Liver (tissue), 3 donors: ENCODE data around the gene GREB1.

Experiments used
- EGR1 ChIP-seq, 2 donors: IDR thresholded peaks; 2 replicates each; pipeline ENCODE4 v1.6.1; 2016 to 2018; ENCODE audit warnings: antibody characterized with exemption in 2 of 2, low read depth in 2 of 2
- FOXA1 ChIP-seq: IDR thresholded peaks from 2 replicates; pipeline ENCODE4 v1.6.1; 2016; ENCODE audit warnings: antibody characterized with exemption
- HNF4G ChIP-seq: IDR thresholded peaks from 2 replicates; pipeline ENCODE4 v1.6.1; 2016; ENCODE audit warnings: antibody characterized with exemption
- RXRA ChIP-seq, 2 donors: IDR thresholded peaks; 2 replicates each; pipeline ENCODE4 v1.6.1; 2017 to 2018; ENCODE audit warnings: antibody characterized with exemption in 2 of 2, mild to moderate bottlenecking in 1 of 2
- TAF1 ChIP-seq: conservative IDR thresholded peaks from 2 replicates; pipeline ENCODE4 v1.6.1; 2016; ENCODE audit warnings: antibody characterized with exemption, mild to moderate bottlenecking
- YY1 ChIP-seq: IDR thresholded peaks from 2 replicates; pipeline ENCODE4 v1.6.1; 2016; ENCODE audit warnings: antibody characterized with exemption, mild to moderate bottlenecking
- TF ChIP-seq, protein P1 (sequence below): fragments of 150-350 bp; IDR thresholded peaks from 2 replicates; pipeline ENCODE4 v1.5.1; 2017; ENCODE audit warnings: improper control_type of control experiment, low read depth, low read length; ENCODE audit not compliant: missing input control
- TF ChIP-seq, protein P2 (sequence below): IDR thresholded peaks from 2 replicates; pipeline ENCODE4 v1.6.1; 2016; ENCODE audit warnings: antibody characterized with exemption
- TF ChIP-seq, protein P3 (sequence below): IDR thresholded peaks from 2 replicates; pipeline ENCODE4 v1.6.1; 2016; ENCODE audit warnings: antibody characterized with exemption
- TF ChIP-seq, protein P4 (sequence below): IDR thresholded peaks from 2 replicates; pipeline ENCODE4 v1.6.1; 2016; ENCODE audit warnings: antibody characterized with exemption, mild to moderate bottlenecking
- donor health status: healthy.
- donor health status: healthy.

DNA sequence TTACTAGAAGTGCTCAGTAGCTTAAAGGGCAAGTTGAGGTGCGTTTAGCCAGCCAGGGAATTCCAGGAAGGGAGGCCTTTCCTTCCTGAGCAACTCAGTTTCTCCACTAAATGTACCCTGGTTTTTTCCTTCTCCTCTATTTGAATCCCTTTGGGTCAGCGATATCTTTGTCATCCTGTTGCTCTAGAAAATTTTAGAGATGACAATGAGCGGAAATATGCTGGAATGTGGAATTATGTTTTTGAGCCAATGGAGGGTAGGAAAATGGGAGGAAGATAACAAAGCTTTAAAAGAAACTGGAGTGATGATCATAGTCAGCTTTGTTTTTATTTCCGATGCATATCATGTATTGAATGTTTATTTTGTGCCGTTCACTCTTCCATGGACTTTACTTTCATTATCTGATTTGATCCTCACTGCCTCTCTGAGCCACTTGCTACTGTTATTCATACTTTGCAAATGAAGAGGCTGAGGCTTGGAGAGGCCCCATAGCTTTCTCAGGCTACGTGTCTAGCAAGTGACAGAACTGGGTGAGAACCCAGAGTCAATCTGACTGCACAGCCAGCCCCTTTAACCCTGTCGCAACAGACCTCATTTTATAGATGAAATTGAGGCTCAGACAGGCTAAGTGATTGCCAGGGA lies 68.8 kb downstream of the GREB1 start:
- TF ChIP-seq RXRA (IDR thresholded peaks at IDR 0.05) = no peak
- TF ChIP-seq, protein P1, sequence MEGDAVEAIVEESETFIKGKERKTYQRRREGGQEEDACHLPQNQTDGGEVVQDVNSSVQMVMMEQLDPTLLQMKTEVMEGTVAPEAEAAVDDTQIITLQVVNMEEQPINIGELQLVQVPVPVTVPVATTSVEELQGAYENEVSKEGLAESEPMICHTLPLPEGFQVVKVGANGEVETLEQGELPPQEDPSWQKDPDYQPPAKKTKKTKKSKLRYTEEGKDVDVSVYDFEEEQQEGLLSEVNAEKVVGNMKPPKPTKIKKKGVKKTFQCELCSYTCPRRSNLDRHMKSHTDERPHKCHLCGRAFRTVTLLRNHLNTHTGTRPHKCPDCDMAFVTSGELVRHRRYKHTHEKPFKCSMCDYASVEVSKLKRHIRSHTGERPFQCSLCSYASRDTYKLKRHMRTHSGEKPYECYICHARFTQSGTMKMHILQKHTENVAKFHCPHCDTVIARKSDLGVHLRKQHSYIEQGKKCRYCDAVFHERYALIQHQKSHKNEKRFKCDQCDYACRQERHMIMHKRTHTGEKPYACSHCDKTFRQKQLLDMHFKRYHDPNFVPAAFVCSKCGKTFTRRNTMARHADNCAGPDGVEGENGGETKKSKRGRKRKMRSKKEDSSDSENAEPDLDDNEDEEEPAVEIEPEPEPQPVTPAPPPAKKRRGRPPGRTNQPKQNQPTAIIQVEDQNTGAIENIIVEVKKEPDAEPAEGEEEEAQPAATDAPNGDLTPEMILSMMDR = no peak
- TF ChIP-seq HNF4G = no peak
- TF ChIP-seq YY1 = no peak
- no peak for TF ChIP-seq EGR1 (IDR thresholded peaks at IDR 0.05; ENCODE audit: low read depth in 2 of 2)
- TF ChIP-seq, protein P2, sequence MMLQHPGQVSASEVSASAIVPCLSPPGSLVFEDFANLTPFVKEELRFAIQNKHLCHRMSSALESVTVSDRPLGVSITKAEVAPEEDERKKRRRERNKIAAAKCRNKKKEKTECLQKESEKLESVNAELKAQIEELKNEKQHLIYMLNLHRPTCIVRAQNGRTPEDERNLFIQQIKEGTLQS = no peak
- TF ChIP-seq, protein P3, sequence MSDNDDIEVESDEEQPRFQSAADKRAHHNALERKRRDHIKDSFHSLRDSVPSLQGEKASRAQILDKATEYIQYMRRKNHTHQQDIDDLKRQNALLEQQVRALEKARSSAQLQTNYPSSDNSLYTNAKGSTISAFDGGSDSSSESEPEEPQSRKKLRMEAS = no peak
- TF ChIP-seq FOXA1 = no peak
- no peak for TF ChIP-seq TAF1
- TF ChIP-seq, protein P4, sequence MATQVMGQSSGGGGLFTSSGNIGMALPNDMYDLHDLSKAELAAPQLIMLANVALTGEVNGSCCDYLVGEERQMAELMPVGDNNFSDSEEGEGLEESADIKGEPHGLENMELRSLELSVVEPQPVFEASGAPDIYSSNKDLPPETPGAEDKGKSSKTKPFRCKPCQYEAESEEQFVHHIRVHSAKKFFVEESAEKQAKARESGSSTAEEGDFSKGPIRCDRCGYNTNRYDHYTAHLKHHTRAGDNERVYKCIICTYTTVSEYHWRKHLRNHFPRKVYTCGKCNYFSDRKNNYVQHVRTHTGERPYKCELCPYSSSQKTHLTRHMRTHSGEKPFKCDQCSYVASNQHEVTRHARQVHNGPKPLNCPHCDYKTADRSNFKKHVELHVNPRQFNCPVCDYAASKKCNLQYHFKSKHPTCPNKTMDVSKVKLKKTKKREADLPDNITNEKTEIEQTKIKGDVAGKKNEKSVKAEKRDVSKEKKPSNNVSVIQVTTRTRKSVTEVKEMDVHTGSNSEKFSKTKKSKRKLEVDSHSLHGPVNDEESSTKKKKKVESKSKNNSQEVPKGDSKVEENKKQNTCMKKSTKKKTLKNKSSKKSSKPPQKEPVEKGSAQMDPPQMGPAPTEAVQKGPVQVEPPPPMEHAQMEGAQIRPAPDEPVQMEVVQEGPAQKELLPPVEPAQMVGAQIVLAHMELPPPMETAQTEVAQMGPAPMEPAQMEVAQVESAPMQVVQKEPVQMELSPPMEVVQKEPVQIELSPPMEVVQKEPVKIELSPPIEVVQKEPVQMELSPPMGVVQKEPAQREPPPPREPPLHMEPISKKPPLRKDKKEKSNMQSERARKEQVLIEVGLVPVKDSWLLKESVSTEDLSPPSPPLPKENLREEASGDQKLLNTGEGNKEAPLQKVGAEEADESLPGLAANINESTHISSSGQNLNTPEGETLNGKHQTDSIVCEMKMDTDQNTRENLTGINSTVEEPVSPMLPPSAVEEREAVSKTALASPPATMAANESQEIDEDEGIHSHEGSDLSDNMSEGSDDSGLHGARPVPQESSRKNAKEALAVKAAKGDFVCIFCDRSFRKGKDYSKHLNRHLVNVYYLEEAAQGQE = no peak
